Right renal cortex interstitium (tissue), 3 donors: ENCODE data around the gene AKT1S1. TPM values are rescaled to one million over a fixed set of nuclear protein-coding genes. Genes with fewer than 3 reads are reported as not detected.

Experiments used
- DNase-seq, 3 donors: peaks; one replicate each; pipeline ENCODE4 v3.0.0-alpha.2; 2013; ENCODE audit warnings: low read depth in 3 of 3, low spot score in 2 of 3
- polyA plus RNA-seq, 3 donors: library from polyadenylated mRNA; unstranded; fragments of 120-200 nt; gene quantifications; one replicate each; pipeline ENCODE4 v1.2.1, GENCODE V29; 2013; ENCODE audit not compliant: insufficient read length in 3 of 3

AKT1S1 gene
- polyA plus RNA-seq, 3 donors = 22.8 to 29.3 (median 25.8) TPM

DNA sequence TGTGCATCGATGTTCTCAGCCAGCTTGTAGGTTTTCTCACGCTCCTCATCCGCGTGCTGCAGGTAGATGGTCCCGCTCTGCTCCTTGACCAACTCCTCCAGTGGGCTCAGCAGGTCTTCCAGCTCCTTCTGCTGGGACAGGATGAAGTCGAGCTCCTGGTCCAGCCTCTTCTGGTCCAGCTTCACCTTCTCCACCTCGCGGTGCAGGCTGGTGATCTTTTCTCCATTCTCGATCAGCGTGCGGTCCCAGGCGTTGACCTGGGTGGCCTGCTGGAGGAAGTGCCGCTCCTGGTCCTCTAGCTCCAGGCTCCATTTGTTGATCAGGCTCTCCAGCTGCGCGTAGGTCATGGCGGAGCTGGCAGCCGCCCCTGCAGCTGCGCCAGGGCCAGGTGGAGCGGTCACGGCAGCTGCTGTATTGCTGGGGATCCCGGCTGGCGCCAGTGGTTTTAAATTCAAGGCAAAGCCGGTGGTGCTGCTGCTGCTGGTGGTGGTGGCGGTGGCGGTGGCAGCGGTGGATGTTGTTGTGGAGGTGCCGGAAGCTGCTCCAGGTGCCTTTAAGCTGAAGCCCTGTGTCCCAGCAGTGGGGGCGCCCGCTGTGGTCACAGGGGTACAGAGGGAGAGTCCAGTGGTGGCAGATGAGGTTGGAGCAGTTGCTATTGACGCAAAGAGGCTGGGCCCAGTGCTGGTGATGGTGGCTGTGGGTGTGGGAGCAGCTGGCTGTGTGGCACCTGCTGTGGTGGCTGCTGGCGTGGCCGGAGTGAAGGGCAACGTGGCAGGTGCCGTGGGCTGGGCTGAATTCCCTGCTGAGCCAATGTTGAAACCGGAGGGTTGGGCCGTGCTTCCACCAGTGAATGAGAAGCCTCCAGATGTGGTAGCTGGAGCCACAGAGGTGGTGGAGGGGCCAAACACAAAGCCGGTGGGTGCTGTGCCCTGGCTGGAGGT is 31.6 kb upstream of the AKT1S1 start:
- no peak for DNase-seq

DNA sequence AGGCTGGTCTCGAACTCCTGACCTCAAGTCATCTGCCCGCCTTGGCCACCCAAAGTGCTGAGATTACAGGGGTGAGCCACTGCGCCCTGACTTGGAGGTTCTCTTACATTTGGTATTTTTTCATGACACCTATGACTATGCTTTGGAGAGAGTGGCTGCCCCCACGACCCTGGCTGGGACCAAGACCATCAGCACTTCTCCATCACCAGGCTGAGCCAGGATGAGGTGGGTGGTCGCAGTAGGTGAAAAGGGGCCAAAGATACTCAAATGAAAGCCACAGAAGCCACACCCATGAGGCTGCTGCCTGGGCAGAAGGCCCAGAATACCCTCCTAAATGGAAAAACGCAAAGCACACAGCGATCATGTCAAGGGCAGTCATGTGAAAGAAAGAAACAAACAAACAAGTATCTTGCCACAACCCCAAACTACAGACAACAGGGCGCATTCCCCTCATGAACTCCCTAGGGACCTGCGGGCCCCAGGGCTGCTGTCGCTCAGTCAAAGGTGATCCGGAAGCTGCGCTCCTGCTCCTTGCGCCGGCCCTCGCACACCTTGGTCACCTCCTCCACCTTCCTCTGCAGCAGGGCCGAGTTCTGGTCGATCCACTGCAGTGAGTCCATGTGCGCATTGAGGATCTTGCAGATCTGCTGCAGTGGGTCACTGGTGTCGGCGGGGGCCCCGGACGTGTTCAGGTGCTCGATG is 30.7 kb upstream of the AKT1S1 start:
- DNase-seq = no peak

DNA sequence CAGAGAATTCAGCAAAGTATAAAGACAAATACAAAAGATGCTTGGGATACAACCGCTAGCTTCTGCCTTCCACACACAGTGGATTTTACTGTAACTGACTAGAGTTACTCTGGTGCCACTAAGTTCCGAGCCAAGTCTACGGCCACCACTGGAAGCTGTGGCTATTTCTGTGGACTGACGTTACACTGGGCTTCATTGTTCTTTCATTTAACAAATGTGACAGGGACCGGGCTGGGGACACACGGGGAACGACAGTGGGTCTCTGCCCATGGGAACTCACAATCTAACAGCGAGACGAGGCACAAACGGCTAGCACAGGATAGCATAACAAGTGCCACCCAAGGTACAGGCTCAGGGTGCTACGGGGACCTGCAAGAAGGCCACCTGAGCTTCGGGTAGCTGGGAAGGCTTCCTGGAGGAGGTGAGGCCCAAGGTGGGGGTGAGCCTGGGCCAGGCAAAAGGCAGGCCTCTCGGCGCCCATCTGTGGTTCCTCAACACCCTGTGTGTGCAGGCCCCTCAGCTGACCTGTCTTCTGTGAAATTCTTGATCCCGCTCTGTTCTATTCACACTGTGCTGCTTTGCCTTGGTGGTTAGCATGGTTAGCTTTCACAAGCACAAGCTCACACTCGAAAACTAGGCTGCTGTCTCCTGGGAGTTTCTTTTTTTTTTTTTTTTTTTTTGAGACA is 29.9 kb upstream of the AKT1S1 start:
- DNase-seq = no peak

DNA sequence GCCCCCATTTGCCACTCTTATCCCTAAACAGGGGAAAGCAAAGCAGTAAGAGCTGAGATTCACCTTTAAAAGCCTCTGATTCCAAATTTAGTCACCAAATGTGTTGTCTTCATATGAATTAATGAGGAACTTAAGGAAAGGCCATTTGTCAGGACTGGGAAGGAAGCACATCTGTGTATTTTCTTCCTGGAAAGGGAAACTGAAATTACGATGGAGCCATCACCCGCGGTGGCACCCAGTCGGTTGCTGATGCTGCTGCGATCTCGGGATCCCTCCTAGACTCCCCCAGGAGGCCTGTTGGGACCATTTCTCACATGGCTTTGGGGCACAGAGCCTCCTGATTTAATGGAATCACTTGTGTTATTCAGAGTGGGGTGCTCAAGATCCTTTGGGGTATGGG is 27.0 kb upstream of the AKT1S1 start:
- no peak for DNase-seq

DNA sequence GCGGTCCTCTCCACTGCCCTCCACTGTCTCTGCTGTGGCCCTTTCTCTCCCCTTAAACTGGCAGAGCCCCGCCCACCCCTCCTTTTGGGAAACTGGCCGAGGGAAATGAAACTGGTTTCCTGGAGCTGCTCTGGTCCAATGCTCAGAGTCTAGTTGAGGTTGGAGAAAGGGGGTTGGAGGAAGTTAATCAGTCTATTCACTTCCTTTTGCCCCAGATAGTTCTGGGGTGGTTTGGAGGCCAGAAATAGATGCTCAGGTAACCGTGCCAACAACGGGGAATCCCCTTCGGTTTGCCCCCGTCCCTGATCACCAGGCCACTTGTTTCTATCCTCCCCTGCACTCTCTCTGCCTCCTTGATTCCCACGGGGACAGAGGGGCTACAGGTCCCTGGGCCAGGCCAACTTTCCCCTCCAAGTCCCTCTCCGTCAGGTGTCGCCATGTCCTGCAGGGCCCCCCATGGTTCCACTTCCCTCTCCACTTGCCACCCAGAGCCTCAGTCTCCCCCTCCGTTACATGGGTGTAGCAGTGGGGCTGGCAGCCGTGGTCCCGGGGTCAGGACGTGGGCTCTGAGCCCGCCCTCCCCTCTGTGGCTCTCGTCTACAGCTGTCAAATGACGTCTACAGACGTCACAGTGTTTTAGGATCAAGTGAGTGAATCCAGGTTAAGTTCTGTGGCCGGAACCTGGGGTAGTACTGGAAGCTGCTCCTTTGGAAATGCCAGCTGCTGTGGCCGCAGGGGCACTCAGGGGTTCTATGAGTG is 19.9 kb upstream of the AKT1S1 start, which contains the start of gene IL4I1:
Gene IL4I1, minus strand, starts transcription at position 25 of the 759 bp plus-strand sequence. CDS start 727 bp downstream, outside the sequence.
- DNase-seq = no peak

DNA sequence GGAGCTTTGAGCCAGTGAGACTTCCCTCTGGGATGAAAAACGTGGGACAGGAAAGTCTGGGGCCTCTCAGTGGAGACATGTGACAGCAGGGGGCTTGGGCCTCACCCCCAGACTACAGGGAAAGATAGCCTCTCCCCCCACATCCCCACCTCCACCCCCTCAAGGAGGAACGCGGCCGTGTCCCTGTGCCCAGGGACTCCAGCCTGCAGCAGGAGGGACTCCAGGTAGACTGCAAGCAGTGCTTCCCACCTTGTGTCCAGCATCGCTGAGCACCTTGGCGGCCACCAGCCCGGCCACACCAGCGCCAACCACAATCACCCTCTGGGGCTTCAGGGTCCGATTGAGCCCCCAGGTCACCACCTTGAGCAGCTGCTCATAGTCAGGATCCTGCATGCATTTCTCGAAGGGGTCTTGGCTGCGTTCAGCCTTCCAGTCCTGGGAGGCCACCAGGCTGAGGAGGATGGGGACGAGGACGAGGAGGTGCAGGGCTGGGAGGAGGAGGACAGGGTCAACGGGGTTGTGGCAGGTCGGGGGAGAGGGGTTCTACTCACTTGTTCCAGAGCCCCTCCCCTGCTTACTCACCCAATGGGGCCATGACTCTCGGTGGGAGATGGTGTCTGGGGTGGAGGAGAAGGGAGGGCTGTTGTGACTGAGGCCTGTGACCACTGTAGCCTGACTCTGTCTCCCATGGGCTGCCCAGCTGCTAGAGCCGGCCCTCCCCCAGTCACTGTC is 18.6 kb upstream of the AKT1S1 start:
- no peak for DNase-seq

DNA sequence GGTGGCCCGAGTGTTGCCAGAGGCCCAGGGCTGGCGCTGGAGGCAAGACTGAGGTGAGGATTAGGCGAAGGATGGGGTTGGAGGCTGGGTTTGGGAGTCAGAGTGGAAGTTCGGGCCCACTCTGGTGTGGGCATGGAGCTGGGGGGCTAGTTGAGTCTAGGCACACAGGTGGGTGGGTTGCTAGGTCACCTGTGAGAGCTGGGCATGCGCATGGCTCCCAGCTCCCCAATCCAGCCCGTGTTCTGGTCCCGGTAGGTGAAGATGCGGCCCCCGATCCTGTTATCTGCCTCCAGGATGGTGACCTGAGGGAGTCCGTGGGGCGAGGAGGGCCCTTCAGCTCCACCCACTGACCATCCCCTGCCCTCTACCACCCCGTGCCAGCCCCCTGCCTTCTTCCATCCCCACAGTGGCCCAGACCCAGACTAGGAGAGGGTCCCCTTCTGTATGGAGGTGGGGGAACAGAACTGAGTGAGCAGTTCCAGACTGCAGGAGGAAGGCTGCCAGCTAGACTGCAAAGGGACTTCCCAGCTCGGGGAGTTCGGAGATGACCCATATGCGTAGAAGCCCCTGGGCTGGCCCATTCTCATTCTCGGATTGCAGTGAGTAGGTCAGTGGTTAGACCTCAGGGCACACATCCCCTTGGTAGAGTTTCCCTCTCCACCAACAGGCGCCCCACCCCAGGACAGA is 17.9 kb upstream of the AKT1S1 start:
- no peak for DNase-seq

DNA sequence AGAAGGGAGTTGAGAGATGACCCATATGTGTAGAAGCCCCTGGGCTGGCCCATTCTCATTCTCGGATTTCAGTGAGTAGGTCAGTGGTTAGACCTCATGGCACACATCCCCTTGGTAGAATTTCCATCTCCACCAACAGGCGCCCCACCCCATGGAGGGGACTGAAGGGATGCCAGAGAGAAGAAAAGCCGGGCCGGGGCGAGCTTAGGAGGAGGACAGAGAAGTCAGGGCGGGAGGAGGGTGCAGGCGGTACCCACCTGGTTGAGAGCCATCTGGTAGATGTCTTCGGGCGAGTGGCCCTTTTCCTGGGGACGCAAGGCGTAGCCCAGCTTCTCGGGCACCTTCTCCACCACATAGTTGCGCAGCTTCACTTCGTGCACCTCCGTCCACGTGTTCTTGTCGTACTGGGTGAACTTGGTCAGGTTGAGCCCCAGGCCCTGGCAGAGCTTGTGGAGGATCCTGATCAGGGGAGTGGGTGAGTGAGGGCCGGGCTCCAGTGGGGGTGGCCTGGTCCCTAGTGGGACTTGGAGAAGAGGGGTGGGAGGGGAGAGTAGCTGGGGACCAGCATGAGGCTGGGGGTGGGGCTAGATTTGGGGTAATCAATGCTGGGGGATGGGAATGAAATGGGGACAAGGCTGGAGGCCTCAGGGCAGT is 17.0 kb upstream of the AKT1S1 start:
- no peak for DNase-seq

DNA sequence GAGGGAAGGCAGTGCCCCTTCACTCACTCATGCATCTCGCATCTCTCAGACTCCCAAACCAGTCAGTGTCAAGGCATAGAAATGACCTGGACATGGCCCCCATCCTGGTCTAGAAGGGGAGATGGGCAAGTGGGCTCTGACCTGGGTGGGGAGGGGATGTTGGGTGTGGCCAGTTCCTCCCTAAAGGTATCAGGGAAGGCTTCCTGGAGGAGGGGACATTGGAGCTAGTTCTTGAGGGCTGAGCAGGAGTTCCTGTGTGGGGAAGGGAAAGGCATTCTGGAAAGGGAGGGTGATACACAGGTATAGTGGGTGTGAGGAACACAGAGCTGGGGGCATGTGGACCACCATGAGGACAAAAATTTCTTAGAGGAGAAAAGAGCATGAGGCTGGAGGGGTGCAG is 15.6 kb upstream of the AKT1S1 start:
- no peak for DNase-seq

DNA sequence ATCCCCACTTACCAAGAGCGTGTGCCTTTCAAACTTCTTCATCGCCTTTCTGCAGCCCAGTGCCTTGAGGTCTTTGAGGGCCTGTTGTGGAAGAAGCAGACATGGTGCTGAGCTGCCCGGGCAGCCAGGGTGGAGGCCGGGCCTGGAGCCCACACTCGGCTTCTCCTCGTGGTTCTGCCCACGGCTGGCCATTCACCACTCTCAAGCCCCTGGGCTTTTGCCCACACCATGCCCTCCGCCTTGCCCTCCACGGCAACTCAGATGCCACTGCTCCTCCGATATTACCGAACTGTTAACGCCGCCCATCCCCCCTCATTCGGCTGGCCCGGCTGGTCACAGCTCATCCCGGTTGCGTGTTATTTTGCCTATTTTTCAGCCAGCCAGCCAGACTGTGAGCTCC is 14.2 kb upstream of the AKT1S1 start:
- DNase-seq = no peak

DNA sequence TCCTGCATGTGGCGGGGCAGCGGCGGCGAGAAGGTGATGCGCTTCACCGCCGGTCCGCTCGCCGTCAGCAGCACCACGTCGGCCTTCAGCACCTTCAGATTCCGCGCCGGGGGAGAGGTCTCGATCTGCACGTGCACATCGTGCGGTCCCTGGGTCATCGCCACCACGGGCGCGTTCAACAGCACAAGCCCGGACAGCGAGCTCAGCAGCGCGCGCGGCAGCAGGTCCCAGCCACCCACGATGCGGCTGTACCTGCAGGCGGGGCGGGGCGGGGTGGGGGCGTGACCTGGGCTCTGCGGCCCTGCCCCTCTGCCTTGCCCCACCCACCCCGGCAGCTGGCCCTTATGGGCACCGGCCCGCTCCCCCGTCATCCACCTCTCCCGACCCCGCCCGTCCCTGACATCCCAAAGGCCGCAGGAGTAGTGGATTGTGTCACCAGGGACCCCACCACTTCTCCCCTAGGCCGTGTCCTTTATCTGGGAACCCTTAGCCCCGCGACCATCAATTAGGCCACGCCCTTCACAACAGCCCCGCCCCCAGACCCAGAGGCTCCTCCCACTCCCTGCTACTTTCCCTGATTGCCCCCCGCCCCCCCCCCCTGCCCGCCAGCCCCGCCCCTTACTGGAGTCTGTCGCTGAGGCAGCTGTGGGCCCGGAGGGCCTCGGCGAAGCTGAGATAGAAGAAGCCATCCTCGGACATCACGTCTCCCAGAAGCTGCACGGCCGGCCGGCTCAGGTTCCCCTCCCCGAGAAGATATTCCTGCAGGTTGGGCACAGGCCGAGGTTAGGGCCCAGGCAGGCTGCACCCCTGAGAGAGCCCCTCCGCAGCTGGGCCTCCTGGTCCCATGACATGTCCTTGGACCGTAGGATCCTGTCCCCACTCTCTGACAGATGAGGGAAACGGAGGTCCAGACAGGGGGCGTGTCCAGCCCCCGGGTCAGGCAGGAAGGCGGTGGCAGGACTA is 13.5 kb upstream of the AKT1S1 start:
- no peak for DNase-seq

DNA sequence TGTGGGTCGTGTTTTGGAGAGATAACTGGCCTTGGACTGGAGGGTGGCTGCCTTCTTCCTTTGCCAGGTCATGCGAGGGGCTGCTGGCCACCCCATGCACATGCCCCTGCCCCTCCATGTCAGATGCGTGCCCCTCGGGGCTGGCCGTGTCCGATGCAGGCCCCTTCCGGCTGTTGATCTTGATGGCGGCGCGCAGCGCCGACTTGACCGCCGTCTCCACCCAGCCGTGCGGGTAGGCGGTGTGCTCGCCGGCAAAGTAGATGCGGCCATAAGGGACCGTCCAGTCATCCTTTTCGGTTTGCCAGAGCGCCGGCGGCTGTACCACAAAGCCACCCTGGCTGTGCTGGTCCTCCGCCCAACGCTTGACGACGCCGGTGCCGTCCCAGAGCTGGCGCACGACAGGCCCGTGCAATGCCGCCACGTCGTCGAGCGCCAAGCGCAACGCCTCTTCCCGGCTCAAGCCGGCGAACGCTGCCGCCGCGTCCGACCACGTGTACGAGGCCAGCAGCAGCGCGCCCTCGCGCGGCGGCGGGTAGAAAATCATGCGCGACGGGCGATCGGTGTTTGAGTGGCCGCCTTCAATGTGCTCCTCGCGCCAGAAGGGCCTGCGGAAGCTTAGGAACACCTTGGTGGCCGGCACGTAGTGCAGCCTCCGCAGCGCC is 12.7 kb upstream of the AKT1S1 start:
- peak in 1 of 3 donors; percentile 61 for DNase-seq

DNA sequence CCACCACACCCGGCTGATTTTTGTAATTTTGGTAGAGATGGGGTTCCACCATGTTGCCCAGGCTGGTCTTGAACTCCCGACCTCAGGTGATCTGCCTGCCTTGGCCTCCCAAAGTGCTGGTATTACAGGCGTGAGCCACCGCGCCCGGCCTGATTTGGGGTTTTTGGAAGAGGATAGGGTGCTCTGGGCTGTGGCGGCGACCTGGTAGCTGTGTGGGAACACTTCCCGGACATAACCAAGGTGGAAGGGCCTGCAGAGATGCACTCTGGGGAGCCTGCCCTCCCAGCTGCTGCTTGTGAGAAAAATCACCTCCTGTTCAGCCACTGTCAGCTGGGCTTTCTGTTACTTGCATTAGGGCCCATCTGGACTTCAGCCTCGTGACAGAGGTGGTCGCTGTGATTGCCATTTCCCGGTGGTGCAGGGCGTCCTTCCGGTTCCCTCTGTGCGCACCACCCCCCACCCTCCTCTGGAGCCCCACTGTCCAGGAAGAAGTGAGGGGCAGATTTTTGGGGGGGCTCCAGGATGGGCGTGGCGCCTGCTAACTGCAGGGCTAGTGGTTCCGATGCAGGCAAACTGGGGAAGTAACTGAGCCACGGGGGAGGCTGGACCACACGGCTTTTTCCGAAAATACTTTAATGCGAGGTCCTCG is 12.0 kb upstream of the AKT1S1 start:
- no peak for DNase-seq

DNA sequence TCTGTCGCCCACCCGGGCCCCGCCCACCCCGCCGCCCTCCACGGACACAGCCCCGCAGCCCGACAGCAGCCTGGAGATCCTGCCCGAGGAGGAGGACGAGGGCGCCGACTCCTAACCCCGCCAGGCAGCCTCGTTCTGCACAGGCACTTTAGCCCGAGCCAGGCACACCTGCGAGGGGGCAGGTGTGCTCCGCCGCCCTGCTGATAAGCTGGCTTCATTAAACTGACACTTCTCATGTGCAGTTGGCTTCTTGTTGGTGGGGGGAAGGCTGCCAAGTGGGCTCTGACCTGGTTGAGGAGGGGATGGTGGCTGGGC is 11.3 kb upstream of the AKT1S1 start:
- no peak for DNase-seq

DNA sequence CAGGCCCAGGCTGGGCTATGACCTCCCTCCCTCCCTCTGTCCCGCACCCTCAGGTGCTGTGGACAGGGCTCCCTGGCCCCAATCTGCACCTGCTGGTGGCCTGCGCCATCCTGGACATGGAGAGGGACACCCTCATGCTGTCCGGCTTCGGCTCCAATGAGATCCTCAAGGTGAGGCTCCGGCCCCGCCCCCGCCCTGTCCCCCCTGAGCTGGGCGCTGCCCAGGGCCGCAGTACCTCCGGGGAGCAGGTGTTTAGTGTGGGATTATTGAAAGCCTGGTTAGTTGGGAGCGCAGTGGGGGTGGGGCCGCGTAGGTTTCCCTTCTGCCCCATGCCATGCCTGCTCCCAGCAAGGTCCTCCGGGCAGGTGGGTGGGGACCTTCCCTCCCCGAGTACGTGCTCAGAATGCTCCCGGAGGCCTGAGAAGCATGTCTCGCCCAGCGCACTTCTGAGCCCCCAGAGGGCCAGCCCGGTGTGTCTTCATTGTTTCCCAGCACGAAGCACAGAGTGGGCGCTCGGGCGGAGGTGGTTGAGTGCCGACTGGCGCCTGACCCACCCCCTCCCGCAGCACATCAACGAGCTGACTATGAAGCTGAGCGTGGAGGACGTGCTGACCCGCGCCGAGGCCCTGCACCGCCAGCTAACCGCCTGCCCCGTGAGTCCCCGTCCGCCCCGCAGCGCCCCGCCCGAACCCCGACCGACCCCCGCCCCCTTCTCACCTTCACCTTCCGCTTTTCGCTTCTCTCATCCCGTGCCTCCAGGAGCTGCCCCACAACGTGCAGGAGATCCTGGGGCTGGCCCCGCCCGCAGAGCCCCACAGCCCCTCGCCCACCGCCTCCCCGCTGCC is 10.7 kb upstream of the AKT1S1 start:
- DNase-seq = no peak
